ENCODE data around the gene NINL. TPM values are rescaled to one million over a fixed set of nuclear protein-coding genes. Genes with fewer than 3 reads are reported as not detected.

NINL gene
- total RNA-seq, 1 experiment from 2014 or later, result 13.6 TPM

DNA sequence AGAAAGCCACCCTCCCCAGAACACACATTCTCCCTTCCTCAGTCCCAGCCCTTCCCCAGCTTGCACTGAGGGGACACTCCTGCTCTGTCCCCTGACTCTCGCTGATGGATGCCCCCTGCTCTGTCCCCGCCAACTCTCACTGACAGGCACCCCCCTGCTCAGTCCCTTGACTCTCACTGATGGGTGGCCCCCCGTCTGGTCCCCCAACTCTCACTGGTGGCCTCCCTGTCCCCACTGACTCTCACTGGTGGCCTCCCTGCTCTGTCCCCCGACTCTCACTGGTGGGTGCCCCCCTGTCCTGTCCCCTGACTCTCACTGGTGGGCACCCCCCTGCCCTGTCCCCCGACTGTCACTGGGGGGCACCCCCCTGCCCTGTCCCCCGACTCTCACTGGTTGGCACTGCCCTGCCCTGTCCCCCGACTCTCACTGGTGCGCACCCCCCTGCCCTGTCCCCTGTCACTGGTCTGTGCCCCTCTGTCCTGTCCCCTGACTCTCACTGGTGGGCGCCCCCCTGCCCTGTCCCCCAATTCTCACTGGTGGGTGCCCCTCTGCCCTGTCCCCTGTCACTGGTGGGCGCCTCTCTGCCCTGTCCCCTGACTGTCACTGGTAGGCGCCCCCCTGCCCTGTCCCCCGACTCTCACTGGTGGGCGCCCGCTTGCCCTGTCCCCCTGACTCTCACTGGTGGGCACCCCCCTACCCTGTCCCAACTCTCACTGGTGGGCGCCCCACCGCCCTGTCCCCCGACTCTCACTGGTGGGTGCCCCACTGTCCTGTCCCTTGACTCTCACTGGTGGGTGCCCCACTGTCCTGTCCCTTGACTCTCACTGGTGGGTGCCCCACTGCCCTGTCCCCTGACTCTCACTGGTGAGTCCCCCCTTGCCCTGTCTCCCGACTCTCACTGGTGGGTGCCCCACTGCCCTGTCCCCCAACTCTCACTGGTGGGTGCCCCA lies 116.9 kb downstream of the NINL start:
- no peaks in the 10 kb centered on the region for H3K27me3 Mint-ChIP-seq (ENCODE audit: insufficient read depth, unreplicated experiment)
- Histone ChIP-seq H3K27me3 (replicated peaks; ENCODE audit: control insufficient read depth, insufficient read depth, low read length) (no peaks in the 10 kb centered on the region), H3K4me3 (ENCODE audit: low read depth, low read length) (no peak overlapping the region), H3K36me3 (ENCODE audit: control insufficient read depth, insufficient read depth, low read length) (no peaks in the 10 kb centered on the region), H3K9me3 (no peaks in the 10 kb centered on the region), H3K4me1 (peaks cover 4% of the 10 kb centered on the region; the same call in 1 of the 2 replicates)
- no peak for DNase-seq
- no peaks in the 10 kb centered on the region for H3K4me1 Mint-ChIP-seq (ENCODE audit: low read depth, unreplicated experiment)
- ChIA-PET CTCF (interaction anchor here (0.8 kb wide), 1 partner anchor 106 kb away, joined by 3 read pairs; no protein-coding TSS in a partner anchor), POLR2A (no interaction called here)
- no TSS peak for BruUV-seq (replicated peaks)
- peaks cover 11% of the 10 kb centered on the region for H3K36me3 Mint-ChIP-seq (ENCODE audit: insufficient read depth, unreplicated experiment)
- H3K4me3 Mint-ChIP-seq (ENCODE audit: unreplicated experiment), result no peak overlapping the region
- H3K9me3 Mint-ChIP-seq (ENCODE audit: unreplicated experiment), result no peaks in the 10 kb centered on the region
- no peak overlapping the region for H3K27ac Mint-ChIP-seq (ENCODE audit: unreplicated experiment)
- TF ChIP-seq, protein P1, sequence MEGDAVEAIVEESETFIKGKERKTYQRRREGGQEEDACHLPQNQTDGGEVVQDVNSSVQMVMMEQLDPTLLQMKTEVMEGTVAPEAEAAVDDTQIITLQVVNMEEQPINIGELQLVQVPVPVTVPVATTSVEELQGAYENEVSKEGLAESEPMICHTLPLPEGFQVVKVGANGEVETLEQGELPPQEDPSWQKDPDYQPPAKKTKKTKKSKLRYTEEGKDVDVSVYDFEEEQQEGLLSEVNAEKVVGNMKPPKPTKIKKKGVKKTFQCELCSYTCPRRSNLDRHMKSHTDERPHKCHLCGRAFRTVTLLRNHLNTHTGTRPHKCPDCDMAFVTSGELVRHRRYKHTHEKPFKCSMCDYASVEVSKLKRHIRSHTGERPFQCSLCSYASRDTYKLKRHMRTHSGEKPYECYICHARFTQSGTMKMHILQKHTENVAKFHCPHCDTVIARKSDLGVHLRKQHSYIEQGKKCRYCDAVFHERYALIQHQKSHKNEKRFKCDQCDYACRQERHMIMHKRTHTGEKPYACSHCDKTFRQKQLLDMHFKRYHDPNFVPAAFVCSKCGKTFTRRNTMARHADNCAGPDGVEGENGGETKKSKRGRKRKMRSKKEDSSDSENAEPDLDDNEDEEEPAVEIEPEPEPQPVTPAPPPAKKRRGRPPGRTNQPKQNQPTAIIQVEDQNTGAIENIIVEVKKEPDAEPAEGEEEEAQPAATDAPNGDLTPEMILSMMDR (IDR thresholded peaks at IDR 0.05; ENCODE audit: insufficient read depth in 1 of 2, low read depth in 1 of 2, low read length in 1 of 2, severe bottlenecking in 1 of 2, unreplicated experiment in 1 of 2), result no peak
- intact Hi-C loops (cut with micrococcal nuclease; ENCODE audit: unreplicated experiment), result loop anchor here (10.0 kb wide), 1 partner anchor 226 kb away; the partner anchor contains the start of gene ZNF337

DNA sequence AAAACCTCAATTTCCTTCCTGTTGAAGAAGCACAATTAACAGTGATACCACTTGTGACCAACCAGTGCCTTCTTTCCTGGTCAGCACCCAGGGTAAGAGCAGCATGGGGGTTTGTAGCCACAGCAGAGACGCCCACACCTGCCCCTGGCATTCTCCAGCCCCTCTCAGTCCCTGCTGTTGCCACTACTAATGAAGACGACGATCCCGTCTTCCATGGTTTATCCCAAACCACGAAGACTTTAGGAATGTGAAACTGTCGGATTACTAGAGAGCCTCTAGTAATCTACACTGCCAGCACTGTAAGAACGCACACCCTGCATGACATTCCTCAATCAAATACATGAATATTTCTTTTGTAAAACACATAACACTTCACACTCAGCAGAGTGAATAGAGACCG lies 117.9 kb downstream of the NINL start:
- no peak overlapping the region for H3K4me3 Mint-ChIP-seq (ENCODE audit: unreplicated experiment)
- H3K27me3 ChIP-seq (replicated peaks; ENCODE audit: control insufficient read depth, insufficient read depth, low read length), result no peaks in the 10 kb centered on the region
- no peak overlapping the region for H3K4me3 ChIP-seq (ENCODE audit: low read depth, low read length)
- no peaks in the 10 kb centered on the region for H3K27me3 Mint-ChIP-seq (ENCODE audit: insufficient read depth, unreplicated experiment)
- H3K27ac Mint-ChIP-seq (ENCODE audit: unreplicated experiment), result no peak overlapping the region
- intact Hi-C loops (cut with micrococcal nuclease; ENCODE audit: unreplicated experiment), result loop anchor here (10.0 kb wide), 1 partner anchor 227 kb away; the partner anchor contains the start of gene ZNF337
- H3K36me3 Mint-ChIP-seq (ENCODE audit: insufficient read depth, unreplicated experiment), result peaks cover 11% of the 10 kb centered on the region
- no peaks in the 10 kb centered on the region for H3K36me3 ChIP-seq (ENCODE audit: control insufficient read depth, insufficient read depth, low read length)
- H3K4me1 ChIP-seq, result peaks cover 4% of the 10 kb centered on the region; the same call in 1 of the 2 replicates
- TF ChIP-seq, protein P1 (IDR thresholded peaks at IDR 0.05; ENCODE audit: insufficient read depth in 1 of 2, low read depth in 1 of 2, low read length in 1 of 2, severe bottlenecking in 1 of 2, unreplicated experiment in 1 of 2), result no peak
- DNase-seq, result no peak
- no peaks in the 10 kb centered on the region for H3K9me3 Mint-ChIP-seq (ENCODE audit: unreplicated experiment)
- ChIA-PET CTCF (no interaction called here), POLR2A (no interaction called here)
- BruUV-seq (replicated peaks), result no TSS peak
- no peaks in the 10 kb centered on the region for H3K9me3 ChIP-seq
- no peaks in the 10 kb centered on the region for H3K4me1 Mint-ChIP-seq (ENCODE audit: low read depth, unreplicated experiment)

DNA sequence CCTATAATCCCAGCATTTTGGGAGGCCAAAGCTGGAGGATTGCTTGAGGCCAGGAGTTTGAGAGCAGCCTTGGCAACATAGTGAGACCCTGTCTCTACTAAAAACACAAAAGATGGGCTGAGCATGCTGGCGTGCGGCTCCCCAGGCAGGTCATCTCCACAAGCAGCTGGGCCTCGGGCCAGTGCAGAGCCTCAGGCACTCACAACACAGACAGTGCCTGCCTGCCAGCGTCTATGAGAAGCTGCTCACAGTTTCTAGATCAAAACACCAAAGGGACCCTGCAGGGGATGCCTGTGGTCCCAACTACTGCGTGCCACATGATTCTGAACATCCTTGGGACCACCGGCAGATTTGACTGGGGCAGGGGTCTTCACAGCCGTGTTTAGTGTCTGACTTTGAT lies 118.5 kb downstream of the NINL start:
- H3K27me3 ChIP-seq (replicated peaks; ENCODE audit: control insufficient read depth, insufficient read depth, low read length), result no peaks in the 10 kb centered on the region
- no peaks in the 10 kb centered on the region for H3K9me3 ChIP-seq
- Mint-ChIP-seq H3K27me3 (ENCODE audit: insufficient read depth, unreplicated experiment) (no peaks in the 10 kb centered on the region), H3K4me3 (ENCODE audit: unreplicated experiment) (no peak overlapping the region), H3K9me3 (ENCODE audit: unreplicated experiment) (no peaks in the 10 kb centered on the region), H3K36me3 (ENCODE audit: insufficient read depth, unreplicated experiment) (peaks cover 11% of the 10 kb centered on the region), H3K4me1 (ENCODE audit: low read depth, unreplicated experiment) (no peaks in the 10 kb centered on the region), H3K27ac (ENCODE audit: unreplicated experiment) (no peak overlapping the region)
- H3K4me1 ChIP-seq, result peaks cover 4% of the 10 kb centered on the region; the same call in 1 of the 2 replicates
- DNase-seq, result no peak
- ChIA-PET POLR2A (no interaction called here), CTCF (no interaction called here)
- intact Hi-C loops (cut with micrococcal nuclease; ENCODE audit: unreplicated experiment), result loop anchor here (10.0 kb wide), 1 partner anchor 228 kb away; the partner anchor contains the start of gene ZNF337
- H3K4me3 ChIP-seq (ENCODE audit: low read depth, low read length), result no peak overlapping the region
- no TSS peak for BruUV-seq (replicated peaks)
- TF ChIP-seq, protein P1 (IDR thresholded peaks at IDR 0.05; ENCODE audit: insufficient read depth in 1 of 2, low read depth in 1 of 2, low read length in 1 of 2, severe bottlenecking in 1 of 2, unreplicated experiment in 1 of 2), result no peak
- no peaks in the 10 kb centered on the region for H3K36me3 ChIP-seq (ENCODE audit: control insufficient read depth, insufficient read depth, low read length)
